K562 (cell line): ENCODE measurements around the gene TRIM45.

Experiments used
- CAMTA2 ChIP-seq: fragments of 250-450 bp; sonication (Bioruptor Pico); conservative IDR thresholded peaks from 2 replicates; pipeline ENCODE4 v1.5.1; 2022
- TF ChIP-seq, protein P1 (sequence below): sonication (generic); formaldehyde crosslinking; IDR thresholded peaks from 2 replicates; pipeline ENCODE4 v1.8.0; 2023; ENCODE audit warnings: mild to moderate bottlenecking, missing genetic modification reagents

DNA sequence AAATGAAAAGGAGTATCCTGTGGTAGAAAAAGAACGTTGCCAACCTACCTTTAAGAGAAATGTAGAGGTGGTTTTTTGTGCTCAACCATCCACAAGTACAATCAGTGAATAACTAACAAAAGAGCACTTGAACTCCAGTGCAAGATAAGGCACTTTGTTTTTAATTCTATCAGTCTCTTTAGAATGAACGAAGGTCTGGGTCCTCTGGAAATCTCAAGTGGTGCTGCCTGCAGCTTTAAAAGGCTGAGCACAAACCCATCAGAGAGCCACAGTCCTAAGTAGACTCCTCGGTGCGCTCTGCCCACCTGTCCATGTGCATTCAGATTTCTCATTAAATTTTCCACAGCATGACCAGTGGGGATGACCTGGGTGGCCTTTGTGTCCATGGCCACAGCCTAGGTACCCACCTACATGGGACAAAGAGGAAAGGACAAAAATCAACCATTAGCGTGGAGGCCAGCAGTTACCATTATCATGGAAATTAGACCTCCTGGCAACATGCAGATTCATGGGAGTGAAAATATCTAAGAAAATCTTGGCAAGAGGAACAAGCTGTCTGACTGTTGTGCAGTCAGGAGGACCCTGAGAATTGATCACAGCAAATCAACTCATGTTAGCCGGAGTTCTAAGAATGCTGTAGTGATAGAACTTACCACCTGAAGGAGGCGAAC is 9.4 kb downstream of the TRIM45 start:
- TF ChIP-seq, protein P1, sequence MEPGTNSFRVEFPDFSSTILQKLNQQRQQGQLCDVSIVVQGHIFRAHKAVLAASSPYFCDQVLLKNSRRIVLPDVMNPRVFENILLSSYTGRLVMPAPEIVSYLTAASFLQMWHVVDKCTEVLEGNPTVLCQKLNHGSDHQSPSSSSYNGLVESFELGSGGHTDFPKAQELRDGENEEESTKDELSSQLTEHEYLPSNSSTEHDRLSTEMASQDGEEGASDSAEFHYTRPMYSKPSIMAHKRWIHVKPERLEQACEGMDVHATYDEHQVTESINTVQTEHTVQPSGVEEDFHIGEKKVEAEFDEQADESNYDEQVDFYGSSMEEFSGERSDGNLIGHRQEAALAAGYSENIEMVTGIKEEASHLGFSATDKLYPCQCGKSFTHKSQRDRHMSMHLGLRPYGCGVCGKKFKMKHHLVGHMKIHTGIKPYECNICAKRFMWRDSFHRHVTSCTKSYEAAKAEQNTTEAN (CRISPR knock-in tag): no peak
- TF ChIP-seq CAMTA2: no peak
